Neutrophil (primary cell): Measurements from ENCODE around the gene SLC35F1.

ENCODE experiments used
- H3K27ac ChIP-seq: fragments of 200-600 bp; sonication (generic); 2 replicates; pipeline ENCODE4 v1.5.1; 2016; ENCODE audit warnings: mild to moderate bottlenecking, moderate library complexity
- H3K27me3 ChIP-seq: fragments of 200-600 bp; sonication (generic); 2 replicates; pipeline ENCODE4 v1.6.0; 2016; ENCODE audit warnings: mild to moderate bottlenecking
- H3K36me3 ChIP-seq: fragments of 200-600 bp; sonication (generic); 2 replicates; pipeline ENCODE4 v1.5.1; 2017
- H3K4me1 ChIP-seq, 2 experiments: fragments of 200-600 bp in 1 of 2; sonication (generic) in 1 of 2; 1 replicate in 1 of 2; 2 replicates in 1 of 2; pipeline versions ENCODE4 v1.5.1 to v1.6.1; 2013 to 2016; ENCODE audit warnings: low read depth in 1 of 2, low read length in 1 of 2, mild to moderate bottlenecking in 1 of 2, moderate library complexity in 1 of 2; ENCODE audit not compliant: control insufficient read depth in 1 of 2, insufficient read depth in 1 of 2
- H3K4me3 ChIP-seq, 2 experiments: fragments of 200-600 bp in 1 of 2; sonication (generic) in 1 of 2; 1 replicate in 1 of 2; 2 replicates in 1 of 2; pipeline ENCODE4 v1.5.1; 2013 to 2016; ENCODE audit warnings: low read depth in 1 of 2, low read length in 1 of 2, mild to moderate bottlenecking in 1 of 2, moderate library complexity in 1 of 2
- H3K9me3 ChIP-seq: fragments of 200-600 bp; sonication (generic); 2 replicates; pipeline ENCODE4 v1.5.1; 2016
- TF ChIP-seq, protein P1 (sequence below): fragments of 200-600 bp; sonication (generic); IDR thresholded peaks from 2 replicates; pipeline ENCODE4 v1.5.1; 2016; ENCODE audit warnings: antibody characterized with exemption

SLC35F1 gene

DNA sequence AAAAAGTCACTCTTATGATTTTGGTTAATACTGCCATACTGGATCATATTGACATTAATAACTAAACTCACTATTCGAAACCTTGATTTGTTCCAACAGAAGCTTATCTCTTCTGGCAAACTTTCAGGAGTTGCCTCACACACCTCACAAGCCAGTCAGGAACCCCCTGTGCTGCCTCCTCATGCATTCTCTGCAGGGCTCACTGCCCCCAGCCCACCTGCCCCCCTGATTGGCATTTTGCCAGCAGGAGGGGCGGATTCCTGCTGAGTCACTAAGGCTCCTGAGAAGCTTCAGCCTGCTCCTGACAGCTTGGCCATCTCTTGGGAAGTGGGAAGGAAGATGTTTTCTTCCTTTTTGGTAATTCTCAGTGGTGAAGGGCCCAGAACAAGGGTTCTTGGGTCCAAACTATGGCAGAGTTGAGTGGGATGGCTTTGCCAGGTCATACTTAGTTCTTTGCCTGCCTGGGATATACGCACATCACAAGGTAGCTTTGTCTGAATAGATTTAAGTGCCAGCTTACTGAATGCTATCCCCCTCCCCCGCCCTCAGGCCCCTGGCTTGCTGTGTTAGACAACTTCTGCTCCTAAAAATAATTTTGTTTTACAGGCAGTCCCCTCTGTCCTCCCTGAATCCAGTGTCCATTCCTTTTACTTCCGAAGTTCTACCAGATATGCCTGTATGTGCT, 31.4 kb downstream of the SLC35F1 start:
- Histone ChIP-seq H3K27me3 (no peaks in the 10 kb centered on the region), H3K4me3 (no peak overlapping the region), H3K36me3 (no peaks in the 10 kb centered on the region), H3K9me3 (no peaks in the 10 kb centered on the region), H3K4me1 (no peaks in the 10 kb centered on the region), H3K27ac (no peak overlapping the region)
- TF ChIP-seq, protein P1, sequence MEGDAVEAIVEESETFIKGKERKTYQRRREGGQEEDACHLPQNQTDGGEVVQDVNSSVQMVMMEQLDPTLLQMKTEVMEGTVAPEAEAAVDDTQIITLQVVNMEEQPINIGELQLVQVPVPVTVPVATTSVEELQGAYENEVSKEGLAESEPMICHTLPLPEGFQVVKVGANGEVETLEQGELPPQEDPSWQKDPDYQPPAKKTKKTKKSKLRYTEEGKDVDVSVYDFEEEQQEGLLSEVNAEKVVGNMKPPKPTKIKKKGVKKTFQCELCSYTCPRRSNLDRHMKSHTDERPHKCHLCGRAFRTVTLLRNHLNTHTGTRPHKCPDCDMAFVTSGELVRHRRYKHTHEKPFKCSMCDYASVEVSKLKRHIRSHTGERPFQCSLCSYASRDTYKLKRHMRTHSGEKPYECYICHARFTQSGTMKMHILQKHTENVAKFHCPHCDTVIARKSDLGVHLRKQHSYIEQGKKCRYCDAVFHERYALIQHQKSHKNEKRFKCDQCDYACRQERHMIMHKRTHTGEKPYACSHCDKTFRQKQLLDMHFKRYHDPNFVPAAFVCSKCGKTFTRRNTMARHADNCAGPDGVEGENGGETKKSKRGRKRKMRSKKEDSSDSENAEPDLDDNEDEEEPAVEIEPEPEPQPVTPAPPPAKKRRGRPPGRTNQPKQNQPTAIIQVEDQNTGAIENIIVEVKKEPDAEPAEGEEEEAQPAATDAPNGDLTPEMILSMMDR: no peak

DNA sequence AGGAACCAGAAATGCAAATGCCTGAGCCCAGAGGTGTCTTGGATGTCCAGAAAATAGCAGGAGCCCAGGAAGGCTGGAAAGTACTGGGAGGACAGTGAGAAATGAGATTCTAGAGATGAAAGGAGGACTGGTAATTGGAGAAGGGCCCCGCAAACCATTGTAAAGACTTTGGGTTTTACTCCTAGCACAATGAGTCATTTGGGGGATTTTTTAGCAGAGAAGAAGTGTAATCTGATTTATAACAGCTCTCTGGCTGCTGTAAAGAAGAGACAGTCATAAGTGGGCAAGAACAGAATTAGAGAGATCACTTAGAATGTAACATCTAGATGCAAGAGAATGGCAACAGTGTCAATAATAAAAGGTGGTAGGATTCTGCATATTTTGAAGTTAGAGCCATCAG, 40.2 kb downstream of the SLC35F1 start:
- Histone ChIP-seq H3K36me3 (no peaks in the 10 kb centered on the region), H3K4me1 (no peaks in the 10 kb centered on the region), H3K27me3 (no peaks in the 10 kb centered on the region), H3K9me3 (no peaks in the 10 kb centered on the region), H3K4me3 (no peak overlapping the region), H3K27ac (no peak overlapping the region)
- TF ChIP-seq, protein P1: no peak

DNA sequence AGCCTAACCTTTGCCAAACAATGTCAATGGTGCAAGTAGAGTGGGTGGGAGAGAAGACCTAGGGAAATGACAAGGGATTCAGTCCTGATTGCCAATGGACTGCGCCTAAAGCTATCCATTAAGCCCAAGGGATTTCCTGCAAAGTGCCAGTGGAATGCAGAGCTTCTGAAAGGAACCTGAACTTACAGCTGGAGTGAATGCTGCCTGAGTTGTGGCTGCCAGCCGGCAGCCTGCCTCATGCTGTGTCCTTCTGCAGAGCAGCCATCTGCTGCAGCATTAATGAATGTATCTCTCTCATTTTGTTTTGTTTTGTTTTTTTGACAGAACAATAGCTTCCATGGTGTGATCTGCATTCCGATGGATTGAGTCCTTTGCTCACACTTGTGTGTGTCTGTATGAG, 44.7 kb downstream of the SLC35F1 start:
- TF ChIP-seq, protein P1: no peak
- no peaks in the 10 kb centered on the region for H3K9me3 ChIP-seq
- no peak overlapping the region for H3K4me3 ChIP-seq
- H3K27ac ChIP-seq: no peak overlapping the region
- no peaks in the 10 kb centered on the region for H3K36me3 ChIP-seq
- H3K27me3 ChIP-seq: no peaks in the 10 kb centered on the region
- no peaks in the 10 kb centered on the region for H3K4me1 ChIP-seq

DNA sequence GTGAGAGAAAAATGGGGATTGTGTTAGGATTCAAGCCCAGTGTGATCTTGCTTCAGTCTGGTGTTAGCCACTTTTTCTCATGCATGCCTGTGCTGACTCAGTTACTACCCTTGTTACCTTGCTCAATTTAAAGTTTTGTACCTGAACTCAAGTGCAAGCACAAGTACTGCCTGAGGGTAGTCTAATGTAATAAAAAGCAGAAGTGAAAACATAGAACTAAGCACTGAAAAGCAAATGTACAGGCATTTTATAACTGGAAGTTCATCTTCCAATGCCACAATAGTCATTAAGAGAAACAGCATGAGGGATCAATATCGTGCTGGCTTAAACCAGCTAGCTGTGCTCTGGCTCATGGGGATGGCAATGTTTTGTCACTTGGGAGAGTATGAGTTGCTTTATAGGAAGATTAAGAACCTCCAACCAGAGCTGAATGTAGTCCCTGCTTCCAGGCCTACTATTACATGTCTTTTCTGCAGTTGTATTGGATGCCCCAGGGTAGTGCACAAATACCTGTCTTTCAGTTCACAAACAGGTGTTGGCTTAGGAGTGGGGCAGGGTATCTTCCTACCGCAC, 48.7 kb downstream of the SLC35F1 start:
- H3K27me3 ChIP-seq: no peaks in the 10 kb centered on the region
- no peaks in the 10 kb centered on the region for H3K36me3 ChIP-seq
- H3K27ac ChIP-seq: no peak overlapping the region
- no peaks in the 10 kb centered on the region for H3K4me1 ChIP-seq
- H3K4me3 ChIP-seq: no peak overlapping the region
- TF ChIP-seq, protein P1: no peak
- H3K9me3 ChIP-seq: no peaks in the 10 kb centered on the region

DNA sequence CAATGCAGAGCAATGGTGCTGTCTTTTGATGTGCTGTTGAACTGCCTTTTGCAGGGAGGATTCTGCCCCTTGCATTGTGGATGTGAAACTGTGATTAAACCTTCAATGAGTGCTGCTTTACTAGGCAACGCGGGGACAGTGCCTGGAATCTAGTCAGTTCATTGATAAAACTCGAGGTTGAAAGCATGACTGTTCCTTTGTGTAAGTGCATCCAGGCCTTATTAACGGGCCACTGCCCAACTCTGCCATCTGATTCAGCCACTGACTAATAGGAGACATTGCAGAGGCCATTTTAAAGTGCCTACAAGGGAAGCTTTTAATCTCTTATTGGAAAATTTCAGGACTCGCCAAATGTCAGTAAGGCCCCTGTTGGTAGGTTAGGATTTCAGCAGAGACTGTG, 49.3 kb downstream of the SLC35F1 start:
- Histone ChIP-seq H3K9me3 (no peaks in the 10 kb centered on the region), H3K4me3 (no peak overlapping the region), H3K36me3 (no peaks in the 10 kb centered on the region), H3K27me3 (no peaks in the 10 kb centered on the region), H3K27ac (no peak overlapping the region), H3K4me1 (no peaks in the 10 kb centered on the region)
- TF ChIP-seq, protein P1: no peak
